IMR-90 (cell line): ENCODE measurements around the gene C1QTNF7.

Experiments used
- CTCF ChIP-seq: conservative IDR thresholded peaks from 2 replicates; pipeline ENCODE4 v1.5.1; 2012; ENCODE audit warnings: mild to moderate bottlenecking, low read depth, low read length, improper control_type of control experiment
- ELK1 ChIP-seq: fragments of 150-350 bp; IDR thresholded peaks from 2 replicates; pipeline ENCODE4 v1.6.1; 2016; ENCODE audit warnings: low read depth, mild to moderate bottlenecking, low read length, moderate library complexity, borderline replicate concordance
- MXI1 ChIP-seq: IDR thresholded peaks from 2 replicates; pipeline ENCODE4 v1.6.1; 2012; ENCODE audit warnings: low read depth, mild to moderate bottlenecking, low read length, moderate library complexity, borderline replicate concordance
- NFE2L2 ChIP-seq: fragments of 150-350 bp; IDR thresholded peaks from 2 replicates; pipeline ENCODE4 v1.6.1; 2016; ENCODE audit warnings: low read depth, mild to moderate bottlenecking, low read length
- POLR2A ChIP-seq: IDR thresholded peaks from 2 replicates; pipeline ENCODE4 v1.6.1; 2012; ENCODE audit warnings: mild to moderate bottlenecking, low read depth, low read length
- RFX5 ChIP-seq: IDR thresholded peaks from 2 replicates; pipeline ENCODE4 v1.8.0; 2012; ENCODE audit warnings: low read depth, mild to moderate bottlenecking, low read length, moderate library complexity

GRCh38 chr4:15495621-15496020 lies 67.8 kb downstream of the C1QTNF7 start:
- no peak for TF ChIP-seq CTCF
- TF ChIP-seq ELK1, result no peak
- no peak for TF ChIP-seq NFE2L2
- TF ChIP-seq MXI1, result no peak
- TF ChIP-seq RFX5, result no peak
- TF ChIP-seq POLR2A, result no peak
